GM18508 (cell line): Measurements from ENCODE around the gene NCBP3.

Source experiments
- ATAC-seq: cut with Tn5 transposase; IDR thresholded peaks from one replicate; pipeline ENCODE4 v1.9.1; 2021; ENCODE audit warnings: moderate number of reproducible peaks; ENCODE audit not compliant: insufficient read depth, unreplicated experiment

NCBP3 gene

DNA sequence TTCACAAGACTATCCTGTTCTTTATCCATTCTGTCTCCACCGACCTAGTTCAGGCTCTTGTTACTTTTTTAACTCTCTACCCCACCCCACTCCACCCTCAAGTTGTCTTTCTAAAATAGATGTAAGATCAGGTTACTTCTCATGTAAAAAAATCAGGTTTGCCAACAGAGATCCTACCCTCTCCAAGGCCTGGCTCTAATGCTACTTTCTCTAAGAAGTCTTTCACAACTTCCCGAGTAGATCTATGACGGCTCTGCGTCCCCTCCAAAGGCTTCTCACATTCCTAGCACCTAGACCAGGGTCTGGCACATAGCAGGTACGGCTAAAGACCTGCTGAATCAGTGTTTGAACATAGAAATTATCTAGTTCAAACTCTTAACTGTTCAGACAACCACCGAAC lies 30.9 kb downstream of the NCBP3 start:
- ATAC-seq = no peak

GRCh38 chr17:3814361-3814760 lies 31.7 kb downstream of the NCBP3 start:
- no peak for ATAC-seq

GRCh38 chr17:3813171-3813570 lies 32.9 kb downstream of the NCBP3 start:
- ATAC-seq = no peak

DNA sequence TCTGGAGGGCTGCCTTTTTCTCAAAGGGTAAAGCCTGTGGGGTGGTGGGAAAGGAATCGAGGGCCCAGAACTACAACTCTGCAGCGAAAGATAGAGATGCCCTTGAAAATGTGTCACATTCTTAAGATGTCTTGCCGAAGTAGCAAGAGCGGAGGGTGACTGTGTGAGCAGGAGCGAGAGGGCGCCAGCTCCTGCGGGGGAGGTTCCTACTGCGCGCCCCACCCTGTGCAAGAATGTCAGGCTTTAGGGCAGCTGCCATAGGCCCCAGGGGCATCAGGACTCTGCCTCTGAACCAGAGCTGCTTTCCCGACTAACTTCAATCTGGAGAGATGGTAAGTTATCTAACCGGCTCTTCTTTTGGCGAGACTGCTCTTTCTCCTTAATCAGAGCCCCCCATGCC lies 33.3 kb downstream of the NCBP3 start:
- no peak for ATAC-seq

DNA sequence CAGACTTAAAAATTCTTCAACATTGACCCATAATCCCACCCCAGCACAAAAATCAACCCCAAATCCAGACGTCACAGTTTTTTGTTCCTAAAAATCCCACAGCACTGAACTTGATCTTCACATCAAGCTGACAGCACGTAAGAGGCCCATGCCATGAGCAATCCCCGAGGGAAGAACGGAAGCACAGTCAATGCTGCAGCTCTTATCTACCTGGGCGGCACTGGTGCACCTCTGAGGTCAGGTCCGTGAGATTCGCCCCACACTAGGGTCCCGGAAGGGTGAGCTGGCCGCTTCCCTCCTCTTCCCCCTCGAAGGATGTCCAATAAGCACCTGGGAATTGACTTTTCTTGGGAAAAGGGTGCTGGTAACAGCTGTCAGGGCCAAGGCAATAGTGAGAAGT lies 33.8 kb downstream of the NCBP3 start:
- no peak for ATAC-seq

GRCh38 chr17:3810019-3810418 lies 36.0 kb downstream of the NCBP3 start:
- no peak for ATAC-seq

DNA sequence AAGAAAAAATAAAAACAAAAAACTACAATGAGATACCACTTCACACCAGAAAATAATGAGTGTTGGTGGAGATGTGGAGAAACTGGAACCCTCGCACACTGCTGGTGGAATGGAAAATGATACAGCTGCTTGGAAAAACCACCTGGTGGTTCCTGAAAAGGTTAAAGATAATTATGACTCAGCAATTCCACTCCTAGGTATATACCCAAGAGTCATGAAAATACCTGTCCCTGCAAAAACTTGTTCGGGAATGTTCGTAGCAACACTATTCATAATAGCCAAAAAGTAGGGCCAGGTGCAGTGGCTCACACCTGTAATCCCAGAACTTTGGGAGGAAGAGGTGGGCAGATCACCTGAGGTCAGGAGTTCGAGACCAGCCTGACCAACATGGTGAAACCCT lies 36.9 kb downstream of the NCBP3 start:
- ATAC-seq = no peak

GRCh38 chr17:3808701-3809100 lies 37.3 kb downstream of the NCBP3 start:
- ATAC-seq = no peak

GRCh38 chr17:3805581-3805980 lies 40.5 kb downstream of the NCBP3 start:
- ATAC-seq = no peak

GRCh38 chr17:3804503-3804931 lies 41.5 kb downstream of the NCBP3 start:
- ATAC-seq = no peak

GRCh38 chr17:3803308-3803640 lies 42.8 kb downstream of the NCBP3 start:
- no peak for ATAC-seq

DNA sequence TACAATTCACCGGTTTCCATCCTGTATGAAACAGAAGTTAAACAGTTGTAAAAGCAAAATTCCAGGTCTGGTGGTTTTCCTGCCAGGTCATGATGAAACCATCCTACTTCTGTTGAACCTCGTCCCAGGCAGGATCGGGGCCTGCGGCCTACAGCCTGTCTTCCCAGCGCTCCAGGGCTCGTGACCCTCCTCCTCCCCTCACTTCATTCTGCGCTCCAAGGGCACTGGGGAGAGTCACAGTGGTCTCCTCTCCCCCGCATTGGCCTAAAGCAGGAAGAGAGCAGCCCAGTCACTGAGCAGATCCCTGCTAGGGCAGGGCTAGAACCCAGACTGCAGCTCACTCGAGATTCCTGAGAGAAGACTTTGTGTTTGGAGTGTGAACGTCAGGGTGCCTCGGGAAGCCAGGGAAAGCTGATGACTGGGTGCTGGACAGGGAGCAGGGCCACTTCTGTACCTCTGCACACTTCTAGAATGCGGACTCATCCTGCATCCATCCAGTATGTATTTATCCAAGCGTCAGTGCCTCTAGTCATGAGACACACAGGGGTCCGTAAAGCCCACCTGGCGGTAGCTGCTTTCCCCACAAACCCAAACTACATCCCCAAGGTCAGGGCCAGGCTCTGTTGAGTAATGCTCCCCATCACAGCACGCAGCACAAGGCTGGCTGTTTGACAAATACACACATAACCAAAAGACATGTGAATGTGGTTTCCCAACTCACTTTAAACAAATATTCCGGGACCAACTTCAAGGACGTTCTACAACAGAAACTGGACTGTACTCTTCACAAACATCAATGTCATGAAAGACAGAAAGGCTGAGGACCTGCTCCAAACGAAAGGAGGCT lies 43.4 kb downstream of the NCBP3 start:
- ATAC-seq = no peak

- ATAC-seq = no peak
These were observed 44.3 kb downstream of the NCBP3 start for GRCh38 chr17:3801792-3802191.

DNA sequence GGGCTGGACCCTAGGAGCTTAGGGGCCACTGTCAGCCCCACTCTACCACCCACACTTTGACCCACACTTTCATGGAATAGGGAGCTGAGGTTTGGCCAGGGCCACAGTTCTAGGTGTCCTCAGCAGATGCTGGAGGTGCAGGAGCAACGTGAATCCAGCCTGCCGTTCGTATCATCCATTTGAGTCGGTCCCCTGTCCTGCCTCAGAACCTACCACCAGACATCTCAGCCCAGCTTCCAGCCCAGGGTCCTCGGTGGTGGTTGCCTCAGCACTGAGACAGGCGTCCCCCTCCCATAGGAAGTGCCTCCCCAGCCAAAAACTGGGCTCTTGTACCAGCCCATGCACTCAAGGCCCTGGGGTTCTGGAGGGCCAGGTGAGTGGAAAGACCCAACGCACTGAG lies 44.7 kb downstream of the NCBP3 start:
- ATAC-seq = no peak

GRCh38 chr17:3800362-3801271 lies 45.4 kb downstream of the NCBP3 start, which contains the start of gene ITGAE:
Gene ITGAE (minus strand): TSS chr17:3801188. CDS start chr17:3801144, 44 bp downstream.
- no peak for ATAC-seq

- no peak for ATAC-seq
These were observed 46.7 kb downstream of the NCBP3 start for GRCh38 chr17:3799181-3799945.

GRCh38 chr17:3798273-3799180 lies 47.5 kb downstream of the NCBP3 start:
- ATAC-seq = no peak

- ATAC-seq = no peak
These were observed 49.2 kb downstream of the NCBP3 start for GRCh38 chr17:3796822-3797170.

DNA sequence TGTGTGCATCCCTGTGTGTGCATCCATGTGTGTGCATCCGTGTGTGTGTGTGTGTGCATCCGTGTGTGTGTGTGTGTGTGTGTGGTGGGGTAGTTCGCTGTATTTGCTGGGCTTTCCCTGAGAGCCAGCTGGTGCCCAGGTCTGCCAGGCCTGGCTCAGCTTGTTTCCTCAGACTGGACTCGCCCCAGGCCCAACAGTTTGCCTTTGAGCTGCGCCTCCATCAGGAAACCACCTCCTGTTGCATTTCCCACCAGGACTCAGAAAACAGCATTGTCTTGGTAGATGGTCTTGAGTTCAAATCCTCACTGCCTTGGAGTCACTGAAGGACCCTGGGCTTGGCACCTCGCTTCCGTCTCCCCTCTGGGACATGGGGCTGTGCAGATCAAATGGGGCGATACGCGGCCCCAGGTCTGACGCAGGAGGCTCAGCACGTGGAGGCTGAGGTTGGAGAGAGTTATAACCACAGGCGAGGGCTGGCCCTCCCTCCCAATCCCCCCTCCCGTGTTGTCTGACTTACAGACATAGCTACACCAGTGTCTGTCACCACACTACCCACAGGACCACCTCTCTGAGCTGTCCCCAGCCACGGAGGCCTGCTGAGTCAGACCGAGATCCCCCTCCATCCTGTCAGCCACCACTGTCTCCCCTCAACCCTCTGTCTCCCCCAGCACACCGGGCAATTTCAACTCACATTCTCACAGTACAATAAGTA lies 49.8 kb downstream of the NCBP3 start:
- ATAC-seq = no peak
